Sigmoid colon (tissue), 7 donors: ENCODE data around the gene CYP11A1. TPM values are rescaled to one million over a fixed set of nuclear protein-coding genes. Genes with fewer than 3 reads are reported as not detected.

Source experiments
- DNase-seq: peaks from one replicate; pipeline ENCODE4 v3.0.0-alpha.2; 2019
- H3K27ac ChIP-seq, 4 donors: fragments of 200-600 bp; sonication (generic); one replicate each; pipeline ENCODE4 v1.5.1; 2016 to 2019; ENCODE audit warnings: mild to moderate bottlenecking in 1 of 4
- H3K27me3 ChIP-seq, 3 donors: fragments of 200-600 bp; sonication (generic); one replicate each; pipeline ENCODE4 v1.5.1; 2019; ENCODE audit warnings: mild to moderate bottlenecking in 1 of 3
- H3K36me3 ChIP-seq, 4 donors: fragments of 200-600 bp; sonication (generic); one replicate each; pipeline ENCODE4 v1.5.1; 2016 to 2019
- H3K4me1 ChIP-seq, 4 donors: fragments of 200-600 bp; sonication (generic); one replicate each; pipeline ENCODE4 v1.5.1; 2017 to 2019
- H3K4me3 ChIP-seq, 4 donors: fragments of 200-600 bp; sonication (generic); one replicate each; pipeline ENCODE4 v1.5.1; 2017 to 2019; ENCODE audit warnings: mild to moderate bottlenecking in 2 of 4, moderate library complexity in 1 of 4
- H3K9me3 ChIP-seq, 4 donors: fragments of 200-600 bp in 3 of 4; sonication (generic) in 3 of 4; one replicate each; pipeline versions ENCODE4 v1.5.1 to v1.6.1; 2013 to 2019
- EP300 ChIP-seq, 4 donors: sonication (generic); formaldehyde crosslinking; IDR thresholded peaks; one replicate each; pipeline ENCODE4 v1.6.1; 2017; ENCODE audit warnings: antibody characterized with exemption in 4 of 4
- POLR2A ChIP-seq, 2 donors: fragments of 450-650 bp; IDR thresholded peaks; one replicate each; pipeline ENCODE4 v1.6.1; 2016; ENCODE audit warnings: antibody characterized with exemption in 2 of 2, mild to moderate bottlenecking in 2 of 2, moderate library complexity in 2 of 2
- POLR2AphosphoS5 ChIP-seq, 4 donors: sonication (generic); formaldehyde crosslinking; IDR thresholded peaks; one replicate each; pipeline ENCODE4 v1.6.1; 2017; ENCODE audit warnings: antibody characterized with exemption in 4 of 4
- WGBS, 2 donors: extraction: QIAGEN DNeasy Blood & Tissue Kit; methylation state at CpG; one replicate each; pipeline ENCODE4 v1.1.7; 2013; 5-methylcytosine and 5-hydroxymethylcytosine counted together
- intact Hi-C: fragments of 100-400 bp; cut with DNase I; formaldehyde crosslinking; loops from one replicate; pipeline ENCODE4 v1.15.1; 2023
- polyA plus RNA-seq, 3 donors: library from polyadenylated mRNA; stranded (reverse); fragments of 200-250 nt; gene quantifications; one replicate each; pipeline ENCODE4 v1.2.3, GENCODE V29; 2013
- total RNA-seq, 4 donors: library from RNA; depleted of rRNA; stranded (reverse); fragments of >200 nt; gene quantifications; one replicate each; pipeline ENCODE4 v1.1.0, GENCODE V29; 2016
- TF ChIP-seq, protein P1 (sequence below), 4 experiments: fragments of 450-650 bp in 3 of 4; fragments of 200-600 bp in 1 of 4; IDR thresholded peaks; one replicate each; pipeline ENCODE4 v1.5.1; 2016 to 2019; ENCODE audit warnings: antibody characterized with exemption in 4 of 4, mild to moderate bottlenecking in 3 of 4, moderate library complexity in 2 of 4
- donor health status: healthy with polysubstance abuse.
- donor health status: Bipolar disorder and iron deficiency.
- donor health status: healthy.

CYP11A1 gene
- total and polyA plus RNA-seq, 7 donors, result 0.22 to 1.7 (median 0.49) TPM; not detected in 2

DNA sequence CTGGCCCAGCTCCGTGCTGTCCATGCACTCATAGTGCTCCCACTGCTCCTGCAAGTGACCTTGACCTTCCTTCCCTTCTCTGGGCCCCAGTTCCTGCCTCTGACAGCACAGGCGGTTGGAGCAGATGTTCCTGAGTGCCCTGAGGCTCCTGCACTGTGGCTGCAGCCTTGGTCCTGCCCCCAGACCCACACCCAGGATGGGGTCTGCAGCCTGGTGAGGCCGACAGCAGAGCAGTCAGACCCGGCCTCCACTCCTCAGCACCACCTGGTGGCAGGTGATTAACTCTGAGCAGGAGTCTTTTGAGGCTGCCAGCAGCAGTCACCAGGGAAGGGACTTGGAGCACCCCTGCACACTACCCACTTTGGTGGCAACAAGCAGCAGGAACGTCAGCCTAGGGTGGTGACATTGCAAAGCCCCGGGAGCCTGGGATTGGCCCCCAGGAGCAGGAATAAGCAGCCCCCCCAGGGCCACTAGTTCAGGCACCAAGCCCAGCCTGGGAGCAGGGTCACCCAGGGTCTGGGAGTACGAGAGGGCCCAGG lies 64.6 kb downstream of the CYP11A1 start:
- peaks cover 0 to 64% (median 16%) of the 10 kb centered on the region in 3 donors for H3K27me3 ChIP-seq
- H3K36me3 ChIP-seq, result no peaks in the 10 kb centered on the region
- no peak overlapping the region for H3K4me3 ChIP-seq
- no peaks in the 10 kb centered on the region for H3K9me3 ChIP-seq
- H3K27ac ChIP-seq, result no peak overlapping the region
- TF ChIP-seq, protein P1, sequence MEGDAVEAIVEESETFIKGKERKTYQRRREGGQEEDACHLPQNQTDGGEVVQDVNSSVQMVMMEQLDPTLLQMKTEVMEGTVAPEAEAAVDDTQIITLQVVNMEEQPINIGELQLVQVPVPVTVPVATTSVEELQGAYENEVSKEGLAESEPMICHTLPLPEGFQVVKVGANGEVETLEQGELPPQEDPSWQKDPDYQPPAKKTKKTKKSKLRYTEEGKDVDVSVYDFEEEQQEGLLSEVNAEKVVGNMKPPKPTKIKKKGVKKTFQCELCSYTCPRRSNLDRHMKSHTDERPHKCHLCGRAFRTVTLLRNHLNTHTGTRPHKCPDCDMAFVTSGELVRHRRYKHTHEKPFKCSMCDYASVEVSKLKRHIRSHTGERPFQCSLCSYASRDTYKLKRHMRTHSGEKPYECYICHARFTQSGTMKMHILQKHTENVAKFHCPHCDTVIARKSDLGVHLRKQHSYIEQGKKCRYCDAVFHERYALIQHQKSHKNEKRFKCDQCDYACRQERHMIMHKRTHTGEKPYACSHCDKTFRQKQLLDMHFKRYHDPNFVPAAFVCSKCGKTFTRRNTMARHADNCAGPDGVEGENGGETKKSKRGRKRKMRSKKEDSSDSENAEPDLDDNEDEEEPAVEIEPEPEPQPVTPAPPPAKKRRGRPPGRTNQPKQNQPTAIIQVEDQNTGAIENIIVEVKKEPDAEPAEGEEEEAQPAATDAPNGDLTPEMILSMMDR (IDR thresholded peaks at IDR 0.05), result peak in 3 of 4 experiments; percentile 22 to 46 (median 36)
- no peak for TF ChIP-seq POLR2AphosphoS5 (IDR thresholded peaks at IDR 0.05)
- DNase-seq, result peak; percentile 46
- intact Hi-C loops, result loop anchor here (10.0 kb wide), 1 partner anchor 248 kb away; no protein-coding TSS in a partner anchor
- no peaks in the 10 kb centered on the region for H3K4me1 ChIP-seq
- 18 to 26% methylated on average over 7 of the region's 7 CpGs for WGBS, 2 donors

DNA sequence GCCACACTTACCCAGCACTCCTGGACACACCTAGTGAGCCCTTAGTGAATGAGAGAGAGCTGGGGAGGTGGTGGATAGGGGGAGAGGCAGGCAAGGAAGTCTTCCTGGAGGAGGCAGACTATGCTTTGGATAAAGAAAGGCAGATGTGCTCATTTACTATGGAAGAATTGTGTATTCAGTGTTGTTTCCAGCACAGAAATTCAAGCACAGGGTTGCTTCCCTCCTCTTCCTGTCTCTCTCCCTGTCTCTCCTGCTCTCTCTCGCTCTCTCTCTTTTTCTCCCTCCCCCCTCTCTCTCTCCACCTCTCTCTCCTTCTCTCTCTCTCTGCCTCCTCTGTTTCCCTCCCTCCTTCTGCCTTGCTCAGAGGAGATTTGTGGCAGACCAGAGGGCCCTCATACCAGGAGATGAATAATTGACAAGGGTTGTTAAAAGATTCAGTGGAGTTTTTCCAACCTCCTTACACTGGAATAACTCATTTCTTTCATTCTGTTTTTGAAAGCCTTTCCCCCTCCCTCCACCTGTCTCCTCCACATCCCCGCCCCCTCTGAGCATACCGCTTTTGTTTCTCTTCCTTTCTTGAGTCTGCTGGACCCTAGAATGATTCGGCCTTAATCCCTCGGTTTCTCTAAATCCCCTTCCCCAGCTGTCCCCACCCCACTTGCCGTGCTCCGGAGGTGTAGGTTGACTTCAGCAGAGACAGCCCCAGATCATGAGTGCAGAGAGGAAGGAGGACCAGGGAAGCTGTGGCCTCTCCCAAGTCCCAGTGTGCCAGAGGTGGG lies 65.7 kb downstream of the CYP11A1 start:
- H3K4me3 ChIP-seq, result no peak overlapping the region
- no peak overlapping the region for H3K27ac ChIP-seq
- no peaks in the 10 kb centered on the region for H3K9me3 ChIP-seq
- WGBS, 2 donors, result 51 to 83% methylated on average over 7 of the region's 7 CpGs
- H3K27me3 ChIP-seq, result peaks cover 0 to 53% (median 13%) of the 10 kb centered on the region in 3 donors
- no peaks in the 10 kb centered on the region for H3K36me3 ChIP-seq
- no peak for TF ChIP-seq POLR2A (IDR thresholded peaks at IDR 0.05)
- TF ChIP-seq, protein P1 (IDR thresholded peaks at IDR 0.05), result no peak
- no peak for DNase-seq
- intact Hi-C loops, result loop anchor here (10.0 kb wide), 1 partner anchor 247 kb away; no protein-coding TSS in a partner anchor
- no peaks in the 10 kb centered on the region for H3K4me1 ChIP-seq

GRCh38 chr15:74300057-74300795 lies 67.2 kb downstream of the CYP11A1 start:
- no peak overlapping the region for H3K27ac ChIP-seq
- intact Hi-C loops, result loop anchor here (10.0 kb wide), 1 partner anchor 245 kb away; no protein-coding TSS in a partner anchor
- WGBS, 2 donors, result 52 to 79% methylated on average over 26 of the region's 26 CpGs
- H3K9me3 ChIP-seq, result no peaks in the 10 kb centered on the region
- H3K27me3 ChIP-seq, result peaks cover 0 to 43% (median 0%) of the 10 kb centered on the region in 3 donors
- no peak for DNase-seq
- no peak overlapping the region for H3K4me3 ChIP-seq
- H3K36me3 ChIP-seq, result no peaks in the 10 kb centered on the region
- no peaks in the 10 kb centered on the region for H3K4me1 ChIP-seq
- TF ChIP-seq POLR2AphosphoS5 (IDR thresholded peaks at IDR 0.05), result no peak
- TF ChIP-seq, protein P1 (IDR thresholded peaks at IDR 0.05), result no peak
- TF ChIP-seq EP300 (IDR thresholded peaks at IDR 0.05), result no peak
- TF ChIP-seq POLR2A (IDR thresholded peaks at IDR 0.05), result no peak

DNA sequence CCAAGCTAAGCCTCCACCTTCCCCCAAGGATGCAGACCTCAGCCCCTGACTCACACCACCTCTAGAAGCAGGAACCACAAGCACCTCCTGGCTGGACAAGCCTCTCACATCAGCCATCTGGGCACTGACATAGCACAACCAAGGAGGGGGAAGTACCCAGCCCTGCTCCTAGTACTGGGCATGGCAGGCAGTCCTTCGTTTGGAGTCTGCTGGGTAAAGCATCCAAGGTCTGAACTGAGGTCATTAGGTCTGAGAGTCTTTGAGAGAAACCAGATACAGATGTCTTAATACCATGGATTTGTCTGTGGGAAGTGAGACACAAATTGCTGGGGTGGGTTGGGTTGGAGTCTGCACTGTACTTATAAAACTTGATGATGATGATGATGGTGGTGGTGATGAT lies 69.6 kb downstream of the CYP11A1 start:
- WGBS, 2 donors, result 22 to 39% methylated on average over 1 of the region's 1 CpG
- no peak overlapping the region for H3K4me3 ChIP-seq
- no peaks in the 10 kb centered on the region for H3K9me3 ChIP-seq
- DNase-seq, result no peak
- no peaks in the 10 kb centered on the region for H3K4me1 ChIP-seq
- TF ChIP-seq POLR2A (IDR thresholded peaks at IDR 0.05) (no peak), POLR2AphosphoS5 (IDR thresholded peaks at IDR 0.05) (no peak), EP300 (IDR thresholded peaks at IDR 0.05) (no peak)
- TF ChIP-seq, protein P1 (IDR thresholded peaks at IDR 0.05), result no peak
- intact Hi-C loops, result no loop called here
- H3K27ac ChIP-seq, result no peak overlapping the region
- peaks cover 0 to 24% (median 0%) of the 10 kb centered on the region in 3 donors for H3K27me3 ChIP-seq
- no peaks in the 10 kb centered on the region for H3K36me3 ChIP-seq
